Subcutaneous abdominal adipose tissue (tissue), 5 donors: Measurements from ENCODE around the gene MIA.
A peak's percentile ranks its signal among the peaks of the same experiment; 100 is the strongest.
"Not testable (repeated sequence)": the region's sequence is repeated elsewhere in the genome, so short reads cannot be mapped to it uniquely, and the experiment has no call there.

Experiments used
- H3K27ac ChIP-seq: one replicate; pipeline ENCODE4 v1.7.0; 2013; ENCODE audit warnings: low read depth, mild to moderate bottlenecking, inconsistent platforms, low read length, moderate library complexity
- H3K27me3 ChIP-seq, 5 donors: one replicate each; pipeline ENCODE4 v1.7.0; 2013; ENCODE audit warnings: low read length in 5 of 5, inconsistent platforms in 1 of 5; ENCODE audit not compliant: control insufficient read depth in 5 of 5, insufficient read depth in 4 of 5
- H3K36me3 ChIP-seq, 5 donors: one replicate each; pipeline ENCODE4 v1.7.0; 2013; ENCODE audit warnings: low read length in 5 of 5; ENCODE audit not compliant: control insufficient read depth in 5 of 5, insufficient read depth in 5 of 5
- H3K4me1 ChIP-seq, 5 donors: one replicate each; pipeline ENCODE4 v1.7.0; 2013; ENCODE audit warnings: low read length in 5 of 5, mild to moderate bottlenecking in 3 of 5, moderate library complexity in 1 of 5; ENCODE audit not compliant: control insufficient read depth in 5 of 5, insufficient read depth in 5 of 5
- H3K4me3 ChIP-seq, 5 donors: one replicate each; pipeline ENCODE4 v1.7.0; 2013; ENCODE audit warnings: low read length in 5 of 5, low read depth in 1 of 5
- H3K9ac ChIP-seq, 5 donors: one replicate each; pipeline ENCODE4 v1.7.0; 2013; ENCODE audit warnings: low read length in 5 of 5, mild to moderate bottlenecking in 4 of 5, moderate library complexity in 3 of 5
- H3K9me3 ChIP-seq, 5 donors: one replicate each; pipeline ENCODE4 v1.7.0; 2013; ENCODE audit warnings: low read length in 5 of 5; ENCODE audit not compliant: control insufficient read depth in 5 of 5
- donor health status: healthy.
- donor health status: healthy.
- donor health status: healthy.
- donor health status: healthy.
- donor health status: healthy.

The MIA gene

GRCh38 chr19:40762754-40763470, 12.4 kb upstream of the MIA start:
- Histone ChIP-seq H3K36me3 (peaks cover 14 to 84% (median 75%) of the 10 kb centered on the region in 5 donors), H3K27ac (no peak overlapping the region)

GRCh38 chr19:40763526-40763925, 11.8 kb upstream of the MIA start:
- Histone ChIP-seq H3K4me3 (no peak overlapping the region), H3K27me3 (no peaks in the 10 kb centered on the region), H3K27ac (no peak overlapping the region), H3K9ac (no peak overlapping the region), H3K36me3 (peaks cover 11 to 78% (median 70%) of the 10 kb centered on the region in 5 donors), H3K4me1 (peaks cover 0 to 24% (median 0%) of the 10 kb centered on the region in 5 donors), H3K9me3 (no peaks in the 10 kb centered on the region)

More at GRCh38 chr19:40762754-40763470, 12.4 kb upstream of the MIA start:
- Histone ChIP-seq H3K4me1 (peaks cover 0 to 24% (median 0%) of the 10 kb centered on the region in 5 donors), H3K4me3 (no peak overlapping the region), H3K9ac (no peak overlapping the region), H3K27me3 (no peaks in the 10 kb centered on the region), H3K9me3 (no peaks in the 10 kb centered on the region)

DNA sequence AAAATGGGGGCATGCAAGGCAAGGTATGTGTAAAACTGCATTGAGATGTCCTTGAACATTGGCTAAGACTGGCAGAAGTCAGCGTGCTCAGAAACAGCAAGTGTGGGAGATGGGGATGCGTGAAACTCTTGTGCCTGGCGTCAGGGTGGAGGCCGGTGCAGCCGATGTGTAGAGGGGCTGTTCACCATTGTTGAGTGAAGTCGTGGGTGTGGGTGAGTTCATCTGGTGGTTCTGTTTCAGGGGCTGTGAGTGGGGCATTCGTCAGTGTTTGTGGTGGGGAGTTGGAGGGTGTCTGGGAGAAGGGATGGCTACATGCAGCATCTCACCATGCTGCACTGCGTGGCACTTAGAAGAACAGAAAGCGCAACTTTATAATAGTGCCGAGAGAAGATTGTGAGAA, 11.4 kb upstream of the MIA start:
- H3K27me3 ChIP-seq = no peaks in the 10 kb centered on the region
- no peaks in the 10 kb centered on the region for H3K9me3 ChIP-seq
- H3K4me1 ChIP-seq = peaks cover 0 to 24% (median 0%) of the 10 kb centered on the region in 5 donors
- H3K27ac ChIP-seq = no peak overlapping the region
- H3K9ac ChIP-seq = no peak overlapping the region
- H3K4me3 ChIP-seq = no peak overlapping the region
- H3K36me3 ChIP-seq = peaks cover 11 to 75% (median 71%) of the 10 kb centered on the region in 5 donors

DNA sequence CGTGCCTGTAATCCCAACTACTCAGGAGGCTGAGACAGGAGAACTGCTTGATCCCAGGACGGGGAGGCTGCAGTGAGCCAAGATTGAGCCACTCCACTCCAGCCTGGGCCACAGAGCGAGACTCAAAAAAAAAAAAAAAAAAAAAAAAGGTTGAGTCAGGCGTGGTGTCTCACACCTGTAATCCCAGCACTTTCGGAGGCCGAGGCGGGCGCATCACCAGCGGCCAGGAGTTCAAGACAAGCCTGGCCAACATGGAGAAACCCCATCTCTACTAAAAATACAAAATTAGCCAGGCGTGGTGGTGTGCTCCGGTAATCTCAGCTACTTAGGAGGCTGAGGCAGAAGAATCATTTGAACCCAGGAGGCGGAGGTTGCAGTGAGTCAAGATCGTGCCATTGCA, 8.9 kb upstream of the MIA start:
- H3K9ac ChIP-seq, H3K27ac ChIP-seq, H3K4me3 ChIP-seq, H3K27me3 ChIP-seq, H3K9me3 ChIP-seq: not testable (repeated sequence)
- Histone ChIP-seq H3K36me3 (peaks cover 4 to 51% (median 47%) of the 10 kb centered on the region in 5 donors), H3K4me1 (peaks cover 0 to 16% (median 0%) of the 10 kb centered on the region in 5 donors)

- peaks cover 4 to 26% (median 22%) of the 10 kb centered on the region in 5 donors for H3K36me3 ChIP-seq
- H3K9ac ChIP-seq = no peak overlapping the region
- no peaks in the 10 kb centered on the region for H3K27me3 ChIP-seq
- no peaks in the 10 kb centered on the region for H3K9me3 ChIP-seq
- no peak overlapping the region for H3K27ac ChIP-seq
- no peak overlapping the region for H3K4me3 ChIP-seq
- H3K4me1 ChIP-seq = peaks cover 0 to 9% (median 0%) of the 10 kb centered on the region in 5 donors
Observed at GRCh38 chr19:40768869-40769268, 6.5 kb upstream of the MIA start.

GRCh38 chr19:40771101-40771862, 4.0 kb upstream of the MIA start:
- not testable (repeated sequence) for H3K36me3 ChIP-seq, H3K27me3 ChIP-seq, H3K27ac ChIP-seq, H3K9me3 ChIP-seq, H3K9ac ChIP-seq, H3K4me1 ChIP-seq, H3K4me3 ChIP-seq

DNA sequence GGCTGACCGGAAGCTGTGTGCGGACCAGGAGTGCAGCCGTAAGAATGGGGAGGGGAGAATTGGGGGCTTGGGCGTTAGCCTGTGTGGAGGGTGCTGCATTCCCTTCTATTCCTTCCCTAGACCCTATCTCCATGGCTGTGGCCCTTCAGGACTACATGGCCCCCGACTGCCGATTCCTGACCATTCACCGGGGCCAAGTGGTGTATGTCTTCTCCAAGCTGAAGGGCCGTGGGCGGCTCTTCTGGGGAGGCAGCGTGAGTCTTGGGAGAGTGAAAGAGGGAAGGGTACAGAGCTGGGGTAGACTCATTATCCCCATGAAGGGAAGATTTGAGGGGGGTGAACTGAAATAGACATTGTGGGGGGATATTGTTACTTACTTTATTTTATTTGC, 306 bp downstream of the MIA start:
- Histone ChIP-seq H3K9me3 (no peaks in the 10 kb centered on the region), H3K36me3 (peaks cover 0 to 3% (median 0%) of the 10 kb centered on the region in 5 donors), H3K27ac (no peak overlapping the region), H3K4me3 (no peak overlapping the region), H3K4me1 (peaks cover 9 to 22% (median 20%) of the 10 kb centered on the region in 5 donors), H3K9ac (no peak overlapping the region), H3K27me3 (no peaks in the 10 kb centered on the region)

DNA sequence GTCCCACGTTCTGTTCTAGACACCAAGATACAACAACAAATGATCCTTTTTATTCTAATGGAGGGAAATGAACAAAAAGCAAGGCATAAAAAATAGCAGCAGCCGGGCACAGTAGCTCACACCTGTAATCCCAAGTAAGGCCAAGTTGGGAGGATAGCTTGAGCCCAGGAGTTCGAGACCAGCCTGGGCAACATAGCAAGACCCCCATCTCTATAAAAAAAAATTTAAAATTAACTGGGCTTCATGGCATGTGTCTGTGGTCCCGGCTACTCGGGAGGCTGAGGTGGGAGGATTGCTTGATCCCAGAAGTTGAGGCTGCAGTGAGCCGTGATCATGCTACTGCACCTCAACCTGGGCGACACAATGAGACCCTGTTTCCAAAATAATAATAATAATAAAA, 1.0 kb downstream of the MIA start:
- peaks cover 9 to 22% (median 20%) of the 10 kb centered on the region in 5 donors for H3K4me1 ChIP-seq
- H3K4me3 ChIP-seq = no peak overlapping the region
- H3K27me3 ChIP-seq = no peaks in the 10 kb centered on the region
- peaks cover 0 to 4% (median 0%) of the 10 kb centered on the region in 5 donors for H3K36me3 ChIP-seq
- H3K9ac ChIP-seq = no peak overlapping the region
- H3K9me3 ChIP-seq = no peaks in the 10 kb centered on the region
- no peak overlapping the region for H3K27ac ChIP-seq

DNA sequence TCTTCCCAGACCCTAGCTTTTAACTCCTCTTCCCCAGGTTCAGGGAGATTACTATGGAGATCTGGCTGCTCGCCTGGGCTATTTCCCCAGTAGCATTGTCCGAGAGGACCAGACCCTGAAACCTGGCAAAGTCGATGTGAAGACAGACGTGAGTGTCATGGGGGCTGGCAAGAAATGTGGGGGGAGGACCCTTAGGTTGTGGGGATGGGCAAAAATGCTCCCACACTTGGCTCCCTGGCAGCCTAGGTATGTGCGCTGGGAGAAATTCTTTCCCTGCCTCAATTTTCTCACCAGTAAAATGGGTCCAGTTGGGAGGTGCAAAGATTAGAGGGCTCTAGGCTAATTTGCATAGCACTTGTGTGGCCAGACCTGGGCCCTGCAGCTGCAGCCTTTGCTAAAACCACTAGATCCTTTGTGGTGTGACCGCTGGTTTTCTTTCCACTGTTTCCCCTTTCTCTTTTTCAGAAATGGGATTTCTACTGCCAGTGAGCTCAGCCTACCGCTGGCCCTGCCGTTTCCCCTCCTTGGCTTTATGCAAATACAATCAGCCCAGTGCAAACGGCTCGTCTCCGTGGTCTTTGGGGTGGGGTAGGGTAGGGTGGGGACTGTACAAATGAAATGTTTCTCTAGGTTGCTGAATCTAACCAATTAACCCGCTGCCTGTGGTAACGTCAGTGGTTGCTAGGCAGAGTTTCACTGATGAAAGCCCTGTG, 1.8 kb downstream of the MIA start:
- Histone ChIP-seq H3K4me3 (peak overlapping the region; percentile 77 to 98 (median 87)), H3K36me3 (peaks cover 0 to 6% (median 1%) of the 10 kb centered on the region in 5 donors), H3K9ac (peak overlapping the region; percentile 38 to 93 (median 79)), H3K4me1 (peaks cover 9 to 22% (median 20%) of the 10 kb centered on the region in 5 donors), H3K27me3 (no peaks in the 10 kb centered on the region), H3K9me3 (no peaks in the 10 kb centered on the region), H3K27ac (peak overlapping the region; percentile 92)

DNA sequence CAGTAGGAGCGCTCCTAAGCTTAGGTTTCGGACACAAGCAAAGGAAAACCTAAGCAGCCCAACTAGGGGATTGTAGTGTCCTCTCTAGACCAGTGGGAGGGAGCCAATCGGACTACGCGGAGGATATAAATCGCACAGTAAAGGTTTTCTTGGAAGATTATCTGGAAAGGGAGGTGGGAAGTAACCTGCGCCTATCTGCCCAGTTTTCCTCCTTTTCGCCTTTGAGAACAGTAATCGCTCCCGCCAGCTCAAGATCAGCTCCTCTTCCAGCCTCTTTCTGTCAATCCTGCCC, 2.3 kb downstream of the MIA start:
- H3K4me1 ChIP-seq = peaks cover 9 to 22% (median 20%) of the 10 kb centered on the region in 5 donors
- peak overlapping the region; percentile 92 for H3K27ac ChIP-seq
- no peaks in the 10 kb centered on the region for H3K9me3 ChIP-seq
- no peaks in the 10 kb centered on the region for H3K27me3 ChIP-seq
- peaks cover 0 to 9% (median 4%) of the 10 kb centered on the region in 5 donors for H3K36me3 ChIP-seq
- peak overlapping the region; percentile 77 to 98 (median 87) for H3K4me3 ChIP-seq
- peak overlapping the region; percentile 38 to 93 (median 79) for H3K9ac ChIP-seq
